ENCODE results near the gene PCSK1.
"Not testable (repeated sequence)": the region's sequence is repeated elsewhere in the genome, so short reads cannot be mapped to it uniquely, and the experiment has no call there.

The PCSK1 gene

DNA sequence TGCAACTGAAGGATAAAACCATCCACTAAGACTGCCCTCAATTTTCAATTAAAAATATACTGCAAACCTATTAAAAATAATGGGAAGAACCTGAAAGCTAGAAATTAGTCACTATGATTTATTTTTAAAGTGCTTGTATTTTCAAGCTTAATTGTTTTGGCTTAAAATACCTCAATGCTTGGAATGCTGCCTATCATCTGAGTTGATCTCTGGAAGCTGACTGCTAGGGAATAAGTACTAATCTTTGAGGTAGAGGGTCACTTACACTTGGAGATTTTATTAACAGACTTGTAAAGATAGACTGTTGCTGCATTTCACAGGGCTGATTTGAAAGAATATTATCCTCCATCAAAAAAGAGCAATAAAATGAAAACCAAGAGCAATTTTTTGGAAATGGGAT lies 6.2 kb downstream of the PCSK1 start:
- DNase-seq (ENCODE audit: low read depth), result no peak

DNA sequence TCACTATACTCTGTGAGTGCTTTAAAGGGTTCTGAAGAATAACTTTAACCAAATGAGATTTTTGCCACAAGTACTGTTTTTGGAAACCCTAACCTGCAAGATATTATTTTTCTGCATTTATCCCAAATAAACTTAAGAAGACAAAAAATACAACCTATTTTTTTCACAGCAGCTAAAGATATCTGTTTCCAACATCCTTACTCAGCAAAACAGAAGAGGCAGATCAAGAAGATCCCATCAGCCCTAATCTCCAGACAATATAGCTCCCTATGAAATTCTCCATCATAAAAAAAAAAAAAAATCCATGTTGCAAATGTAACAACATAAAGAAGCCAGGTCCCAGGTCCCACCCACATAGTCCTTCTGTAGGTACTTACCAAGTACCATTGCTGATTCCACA lies 7.6 kb downstream of the PCSK1 start:
- no peak for DNase-seq (ENCODE audit: low read depth)

DNA sequence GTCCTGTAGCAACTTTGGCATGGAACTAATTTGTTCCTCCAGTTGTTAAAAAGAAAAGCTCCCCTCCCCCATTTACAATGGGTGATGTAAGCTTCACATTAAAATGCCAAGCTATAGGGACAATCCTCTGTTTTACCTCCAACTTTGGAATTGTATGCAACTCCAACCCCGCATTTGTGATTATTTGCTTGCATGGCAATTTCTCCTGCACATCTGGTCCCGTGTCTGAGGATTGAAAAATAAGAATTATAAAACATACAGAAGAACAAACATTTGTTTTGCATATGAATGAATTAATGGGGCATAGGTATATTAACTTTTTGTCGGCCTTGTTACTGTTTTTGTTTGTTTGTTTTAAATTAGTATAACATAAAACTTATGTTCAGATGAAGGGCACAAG lies 17.2 kb downstream of the PCSK1 start:
- no peak for DNase-seq (ENCODE audit: low read depth)

DNA sequence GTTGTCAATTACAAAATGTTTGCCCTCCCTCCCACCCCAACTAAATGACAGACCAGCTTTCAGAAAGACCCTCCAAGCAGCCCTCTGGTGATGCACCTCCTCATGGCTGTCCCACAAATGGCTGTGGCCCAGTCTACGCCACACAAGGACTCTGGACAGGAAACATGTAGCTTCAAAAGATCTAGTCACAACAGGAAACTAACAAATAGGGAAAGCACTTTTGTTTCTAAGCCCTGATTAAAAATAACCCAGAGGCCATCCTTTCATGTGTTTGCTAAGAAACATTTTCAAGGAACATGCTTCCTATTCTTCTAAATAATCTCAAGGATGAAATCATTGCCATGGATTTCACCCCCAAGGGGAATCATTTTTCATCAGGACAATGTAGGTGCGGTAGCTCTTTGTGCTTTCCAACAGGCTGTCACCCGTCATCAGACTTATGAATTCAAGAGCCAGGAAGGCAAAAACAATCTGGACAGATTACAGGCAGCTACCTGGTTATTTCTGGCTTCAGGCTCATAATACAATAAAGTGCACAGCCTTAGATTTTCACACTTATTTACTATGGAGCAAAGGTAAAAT lies 20.1 kb downstream of the PCSK1 start:
- DNase-seq (ENCODE audit: low read depth), result no peak

GRCh38 chr5:96410013-96410412 lies 23.0 kb downstream of the PCSK1 start:
- DNase-seq (ENCODE audit: low read depth), result no peak

GRCh38 chr5:96408841-96409538 lies 24.1 kb downstream of the PCSK1 start:
- no peak for DNase-seq (ENCODE audit: low read depth)

DNA sequence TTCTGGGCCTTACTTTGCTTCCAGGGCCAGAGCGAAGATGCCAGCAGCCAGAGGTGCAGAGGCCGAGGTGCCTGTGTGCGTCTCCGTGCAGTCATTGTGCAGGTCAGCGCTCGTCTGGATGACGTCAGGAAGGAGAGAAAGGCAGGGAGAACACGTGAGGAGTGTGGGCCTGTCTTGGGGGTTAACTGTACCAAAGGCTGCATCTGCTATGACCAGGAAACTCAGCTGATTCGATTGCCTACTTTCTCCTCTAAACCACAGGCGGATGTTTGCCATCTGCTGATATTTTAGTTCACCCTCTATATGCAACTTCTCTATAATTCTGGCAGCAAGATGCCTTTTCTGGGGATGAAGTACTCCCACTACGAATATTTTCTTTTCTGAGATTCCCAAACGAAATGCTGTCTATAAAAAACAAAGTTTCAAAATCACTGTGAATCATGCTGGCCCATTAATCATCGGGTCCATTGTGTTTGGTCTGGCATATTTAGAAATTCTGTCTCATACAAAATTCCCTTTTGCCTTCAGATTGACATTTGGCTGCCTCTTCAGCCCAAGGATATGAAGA lies 24.8 kb downstream of the PCSK1 start:
- DNase-seq (ENCODE audit: low read depth), result no peak

- DNase-seq (ENCODE audit: low read depth), result no peak
Measured at GRCh38 chr5:96407436-96407835, 25.6 kb downstream of the PCSK1 start.

DNA sequence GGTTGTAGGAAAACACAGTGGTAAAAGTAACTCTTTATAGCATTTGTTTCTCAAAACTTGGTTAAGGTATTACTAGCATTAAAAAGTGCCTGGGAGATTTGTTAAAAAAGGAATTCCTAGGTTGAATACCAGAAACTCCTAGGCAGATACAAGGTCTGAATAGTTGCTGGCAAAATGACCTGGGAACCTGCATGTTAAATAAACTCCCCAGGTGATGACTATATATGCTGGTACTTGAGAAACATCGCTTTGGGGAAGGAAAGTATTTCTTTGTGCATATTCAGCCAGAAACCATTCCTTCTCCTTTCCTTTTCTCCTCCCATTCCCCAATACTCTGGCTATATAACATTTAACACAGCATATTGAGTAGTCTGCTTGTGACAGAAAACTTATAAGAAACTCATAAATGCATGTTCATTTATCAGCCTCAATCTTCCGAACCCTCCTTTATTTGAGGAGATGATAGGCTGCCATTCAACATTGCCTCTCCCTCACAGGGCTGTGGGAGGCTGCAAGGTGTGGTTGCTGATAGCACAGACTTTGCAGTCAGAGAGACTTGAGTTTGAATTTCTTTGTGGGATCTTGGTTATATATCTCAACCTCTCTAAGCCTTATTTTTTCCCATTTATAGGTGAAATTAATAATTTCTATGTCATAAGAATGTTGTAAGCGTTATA lies 28.7 kb downstream of the PCSK1 start:
- DNase-seq (ENCODE audit: low read depth), result no peak

DNA sequence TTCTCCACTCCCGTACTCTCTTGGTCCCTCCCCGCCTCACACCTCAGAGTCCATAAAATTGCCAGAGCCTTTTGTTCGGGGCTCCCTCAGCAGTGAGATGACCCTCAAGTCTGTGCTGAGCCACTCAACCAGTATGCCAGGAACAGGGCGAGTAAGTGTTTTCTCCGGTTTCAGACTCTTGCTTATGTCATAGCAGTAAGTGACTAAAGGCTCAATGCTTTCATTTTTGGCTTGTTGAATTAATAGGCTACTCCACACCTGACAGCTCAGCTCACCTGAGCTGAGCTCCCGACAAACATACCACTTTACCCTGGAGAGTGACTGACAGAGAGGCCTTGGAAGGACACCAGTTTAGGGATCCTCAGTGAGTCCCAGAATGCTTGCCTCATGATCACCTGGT lies 30.5 kb downstream of the PCSK1 start:
- no peak for DNase-seq (ENCODE audit: low read depth)

DNA sequence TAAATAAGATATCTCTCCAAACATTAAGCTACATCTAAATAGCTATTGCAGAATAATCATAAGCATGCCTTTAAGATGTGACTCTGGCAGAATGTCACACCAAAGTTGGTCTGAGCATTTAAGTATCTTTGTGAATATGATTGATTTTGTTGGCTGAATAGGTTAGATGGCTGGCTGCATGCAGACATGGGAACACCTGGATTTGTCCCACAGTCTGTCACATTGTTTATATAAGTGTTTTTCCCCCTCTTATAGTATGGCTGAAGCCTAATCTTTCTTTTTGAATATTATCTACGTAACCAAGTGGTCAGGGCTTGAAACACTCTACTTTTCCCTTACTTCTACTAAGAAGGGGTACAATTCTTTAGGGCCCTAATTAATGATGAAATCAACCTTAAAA lies 36.2 kb downstream of the PCSK1 start:
- DNase-seq (ENCODE audit: low read depth), result no peak

DNA sequence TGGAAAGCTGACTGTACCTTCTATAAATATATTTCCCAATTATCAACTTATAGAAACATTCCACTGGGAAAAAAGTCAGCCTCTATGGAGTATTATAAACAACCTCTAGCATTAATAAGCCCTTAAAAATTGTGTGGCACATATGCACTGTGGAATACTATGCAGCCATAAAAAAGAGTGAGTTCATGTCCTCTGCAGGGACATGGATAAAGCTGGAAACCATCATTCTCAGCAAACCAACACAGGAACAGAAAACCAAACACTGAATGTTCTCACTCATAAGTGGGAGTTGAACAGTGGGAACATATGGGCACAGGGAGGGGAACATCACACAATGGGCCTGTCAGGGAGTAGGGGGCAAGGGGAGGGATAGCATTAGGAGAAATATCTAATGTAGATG lies 37.8 kb downstream of the PCSK1 start:
- not testable (repeated sequence) for DNase-seq (ENCODE audit: low read depth)

GRCh38 chr5:96391921-96392320 lies 41.1 kb downstream of the PCSK1 start:
- DNase-seq (ENCODE audit: low read depth), result no peak

DNA sequence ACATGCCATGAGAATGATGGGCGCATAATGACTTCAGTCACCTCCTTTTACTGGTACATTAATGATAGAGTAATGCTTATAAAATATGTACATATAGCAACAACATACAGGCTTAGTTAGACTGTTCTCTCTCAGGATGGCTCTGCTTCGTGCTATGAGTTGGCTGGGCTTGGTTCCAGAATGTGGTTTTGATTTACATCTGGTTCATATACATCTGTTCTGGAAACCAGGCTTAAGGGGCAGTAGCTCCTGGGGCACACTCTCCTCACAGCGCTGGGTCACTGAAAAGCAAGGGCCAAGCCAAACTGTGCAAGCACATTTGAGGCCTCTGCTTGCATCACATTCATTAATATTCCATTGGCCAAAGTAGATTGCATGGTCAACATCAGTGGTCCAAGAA lies 44.9 kb downstream of the PCSK1 start:
- no peak for DNase-seq (ENCODE audit: low read depth)

- DNase-seq (ENCODE audit: low read depth), result no peak
Measured at GRCh38 chr5:96387616-96388015, 45.4 kb downstream of the PCSK1 start.

GRCh38 chr5:96385538-96385937 lies 47.5 kb downstream of the PCSK1 start:
- no peak for DNase-seq (ENCODE audit: low read depth)

DNA sequence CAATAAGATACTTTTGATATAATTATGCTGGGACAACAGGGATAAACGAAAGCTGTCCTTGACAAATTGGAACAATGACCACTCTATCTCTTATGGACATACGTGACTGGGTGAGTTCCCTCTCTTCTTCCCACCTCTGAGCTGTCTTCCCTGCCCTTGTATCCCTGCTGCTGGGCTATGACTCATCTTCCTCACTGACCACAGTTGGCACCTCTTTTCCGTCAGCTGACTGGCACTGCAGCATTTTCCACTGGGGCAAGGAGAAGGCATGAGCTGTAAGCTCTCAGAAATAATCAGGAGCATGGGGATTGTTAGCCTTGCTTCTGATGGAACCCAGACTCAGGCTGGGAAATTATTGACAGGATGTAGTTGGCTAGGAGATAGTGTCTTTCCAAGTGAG lies 48.7 kb downstream of the PCSK1 start:
- DNase-seq (ENCODE audit: low read depth), result no peak

DNA sequence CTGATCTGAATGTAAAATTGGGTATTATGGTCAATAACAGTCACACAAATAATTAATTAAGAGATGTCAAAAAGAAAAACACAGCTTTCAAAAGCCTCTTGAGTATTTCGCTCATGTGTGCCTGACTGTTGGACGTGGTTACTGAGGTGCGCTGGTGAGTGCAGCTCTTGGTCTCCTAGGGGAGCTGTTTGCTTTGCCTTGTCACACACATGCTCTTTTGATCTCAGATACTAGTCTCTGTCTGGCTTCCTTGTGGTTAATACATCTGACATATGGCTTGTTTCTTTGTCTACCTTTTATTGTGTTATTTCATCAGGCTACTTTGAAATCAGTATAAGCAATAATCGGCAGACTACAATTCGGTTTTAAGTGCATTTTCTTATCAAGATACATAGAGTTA lies 51.5 kb downstream of the PCSK1 start:
- DNase-seq (ENCODE audit: low read depth), result no peak

DNA sequence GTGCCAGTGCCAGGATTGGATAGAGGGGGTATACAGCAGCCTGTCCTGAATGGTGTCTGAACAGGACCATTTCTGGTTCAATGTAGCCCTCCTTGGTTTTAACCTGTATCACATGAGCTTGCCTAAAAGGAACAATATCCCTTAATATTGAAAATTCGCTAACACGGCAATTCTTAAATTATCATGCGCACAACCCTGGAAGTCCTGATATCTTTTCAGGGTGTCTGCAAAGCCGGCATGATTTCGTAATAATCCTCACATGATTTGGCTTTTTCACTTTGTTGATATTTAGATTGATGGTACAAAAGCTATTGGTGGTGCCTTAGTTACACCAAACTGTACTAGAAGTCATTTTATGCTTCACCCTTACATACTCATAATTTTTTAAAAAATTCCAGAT lies 53.2 kb downstream of the PCSK1 start:
- no peak for DNase-seq (ENCODE audit: low read depth)

- DNase-seq (ENCODE audit: low read depth), result no peak
Measured at GRCh38 chr5:96377597-96377996, 55.5 kb downstream of the PCSK1 start.

DNA sequence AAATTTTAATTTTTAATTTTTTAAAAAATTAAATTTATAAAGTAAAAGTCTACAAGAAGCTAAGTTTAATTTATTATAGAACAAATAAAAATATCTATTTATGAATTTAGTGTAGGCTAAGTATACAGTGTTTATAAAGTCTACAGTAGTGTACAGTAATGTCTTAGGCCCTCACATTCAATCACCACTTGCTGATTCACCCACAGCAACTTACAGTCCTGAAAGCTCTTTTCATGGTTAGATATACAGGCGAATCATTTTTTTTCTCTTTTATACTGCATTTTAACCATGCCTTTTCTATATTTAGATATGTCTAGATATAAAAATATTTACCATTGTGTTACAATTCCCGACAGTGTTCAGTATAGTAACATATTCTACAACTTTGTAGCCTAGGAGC lies 55.9 kb downstream of the PCSK1 start:
- no peak for DNase-seq (ENCODE audit: low read depth)

DNA sequence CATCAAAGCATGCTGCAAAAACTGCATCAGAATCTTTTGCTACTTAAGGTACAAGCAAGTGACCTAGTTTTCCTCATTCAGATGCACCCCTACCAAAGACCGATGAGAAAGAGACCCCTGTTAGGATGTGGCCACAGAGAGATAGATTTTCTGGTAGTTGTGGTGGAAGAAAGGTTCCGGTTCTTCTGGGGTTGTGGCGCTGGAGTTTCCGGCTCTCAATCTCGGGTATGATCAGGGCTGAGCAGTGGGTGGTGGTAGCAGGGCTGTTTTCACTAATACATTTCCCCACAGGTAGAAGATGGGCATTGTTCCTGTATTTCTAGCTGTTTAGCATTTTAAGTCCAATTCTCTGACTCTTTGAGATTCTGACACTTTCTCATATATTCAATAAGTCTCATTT lies 58.4 kb downstream of the PCSK1 start:
- DNase-seq (ENCODE audit: low read depth), result peak; percentile 2

- DNase-seq (ENCODE audit: low read depth), result no peak
Measured at GRCh38 chr5:96373381-96373733, 59.7 kb downstream of the PCSK1 start.
